Endothelial cell of umbilical vein (primary cell): Measurements from ENCODE around the gene GPR42.

Experiments used
- CTCF ChIP-seq, 2 donors: IDR thresholded peaks; 1 replicate in 1 of 2; 2 replicates in 1 of 2; pipeline ENCODE4 v1.5.1; 2011; ENCODE audit warnings: low read length in 2 of 2, mild to moderate bottlenecking in 2 of 2, moderate library complexity in 2 of 2, control low read depth in 1 of 2, inconsistent platforms in 1 of 2, low read depth in 1 of 2; ENCODE audit not compliant: insufficient read depth in 1 of 2; ENCODE audit errors: extremely low read depth in 1 of 2
- EZH2 ChIP-seq: IDR thresholded peaks from 2 replicates; pipeline ENCODE4 v1.6.1; 2012; ENCODE audit warnings: borderline replicate concordance, low read depth, mild to moderate bottlenecking, moderate library complexity, low read length, inconsistent platforms; ENCODE audit not compliant: severe bottlenecking
- FOS ChIP-seq: IDR thresholded peaks from 2 replicates; pipeline ENCODE4 v1.6.1; 2011; ENCODE audit warnings: mild to moderate bottlenecking, low read length, moderate library complexity, borderline replicate concordance; ENCODE audit not compliant: insufficient read depth
- GATA2 ChIP-seq: IDR thresholded peaks from 2 replicates; pipeline ENCODE4 v1.7.0; 2011; ENCODE audit warnings: low read depth, mild to moderate bottlenecking, moderate library complexity, mixed read lengths, low read length; ENCODE audit not compliant: insufficient read length, insufficient read depth
- JUN ChIP-seq: IDR thresholded peaks from 2 replicates; pipeline ENCODE4 v1.6.1; 2011; ENCODE audit warnings: borderline replicate concordance, low read depth; ENCODE audit not compliant: insufficient read length, insufficient read depth
- MAX ChIP-seq: IDR thresholded peaks from 2 replicates; pipeline ENCODE4 v1.6.1; 2011; ENCODE audit not compliant: insufficient read depth, insufficient read length
- MYC ChIP-seq: IDR thresholded peaks from one replicate; pipeline ENCODE4 v1.6.1; 2011; ENCODE audit warnings: mild to moderate bottlenecking, low read depth, low read length
- POLR2A ChIP-seq: IDR thresholded peaks from 2 replicates; pipeline ENCODE4 v1.6.1; 2012; ENCODE audit warnings: low read depth, mild to moderate bottlenecking, control low read depth, low read length
- POLR2AphosphoS5 ChIP-seq: IDR thresholded peaks from 2 replicates; pipeline ENCODE4 v1.6.1; 2012; ENCODE audit warnings: low read depth, mild to moderate bottlenecking, control low read depth, low read length, moderate library complexity; ENCODE audit not compliant: insufficient read depth

GRCh38 chr19:35348911-35349611 lies 21.8 kb upstream of the GPR42 start:
- TF ChIP-seq POLR2A (no peak), CTCF (IDR thresholded peaks at IDR 0.05; ENCODE audit: extremely low read depth in 1 of 2, insufficient read depth in 1 of 2, low read depth in 1 of 2, low read length in 2 of 2) (no peak), MYC (no peak), EZH2 (no peak), POLR2AphosphoS5 (no peak), JUN (no peak), FOS (no peak), MAX (no peak), GATA2 (no peak)
